GM19468 (cell line): Measurements from ENCODE around the gene TECPR1.
A peak's percentile ranks its signal among the peaks of the same experiment; 100 is the strongest.

Experiments
- ATAC-seq: cut with Tn5 transposase; IDR thresholded peaks from one replicate; pipeline ENCODE4 v1.9.1; 2021; ENCODE audit warnings: mild to moderate bottlenecking, moderate library complexity, moderate number of reproducible peaks; ENCODE audit not compliant: unreplicated experiment; ENCODE audit errors: extremely low read depth

Gene TECPR1

GRCh38 chr7:98213888-98214810 lies 37.9 kb downstream of the TECPR1 start:
- no peak for ATAC-seq

GRCh38 chr7:98213296-98213887 lies 38.6 kb downstream of the TECPR1 start:
- ATAC-seq: no peak

- ATAC-seq: no peak
These were observed 39.4 kb downstream of the TECPR1 start for GRCh38 chr7:98212532-98213041.

- no peak for ATAC-seq
These were observed 40.1 kb downstream of the TECPR1 start for GRCh38 chr7:98211676-98212531.

GRCh38 chr7:98211221-98211675 lies 40.8 kb downstream of the TECPR1 start, which contains the start of gene BHLHA15:
TSS of gene BHLHA15 (plus strand) at chr7:98211439. CDS start at chr7:98212310, 871 bp downstream.
- ATAC-seq: no peak

GRCh38 chr7:98210513-98211220 lies 41.4 kb downstream of the TECPR1 start:
- no peak for ATAC-seq

GRCh38 chr7:98209166-98209920 lies 42.7 kb downstream of the TECPR1 start:
- no peak for ATAC-seq

GRCh38 chr7:98206451-98207330 lies 45.3 kb downstream of the TECPR1 start:
- no peak for ATAC-seq

- no peak for ATAC-seq
These were observed 46.7 kb downstream of the TECPR1 start for GRCh38 chr7:98205162-98205845.

- ATAC-seq: no peak
These were observed 47.4 kb downstream of the TECPR1 start for GRCh38 chr7:98204670-98205069.

- no peak for ATAC-seq
These were observed 47.9 kb downstream of the TECPR1 start for GRCh38 chr7:98203964-98204605.

- no peak for ATAC-seq
These were observed 48.6 kb downstream of the TECPR1 start for GRCh38 chr7:98203261-98203963.

- ATAC-seq: peak; percentile 93
These were observed 49.5 kb downstream of the TECPR1 start for GRCh38 chr7:98202367-98203195.

- peak; percentile 29 for ATAC-seq
These were observed 51.7 kb downstream of the TECPR1 start for GRCh38 chr7:98200364-98200763.

- ATAC-seq: no peak
These were observed 52.9 kb downstream of the TECPR1 start for GRCh38 chr7:98199131-98199530.
